ENCODE data around the gene RAB27A.

RAB27A gene

DNA sequence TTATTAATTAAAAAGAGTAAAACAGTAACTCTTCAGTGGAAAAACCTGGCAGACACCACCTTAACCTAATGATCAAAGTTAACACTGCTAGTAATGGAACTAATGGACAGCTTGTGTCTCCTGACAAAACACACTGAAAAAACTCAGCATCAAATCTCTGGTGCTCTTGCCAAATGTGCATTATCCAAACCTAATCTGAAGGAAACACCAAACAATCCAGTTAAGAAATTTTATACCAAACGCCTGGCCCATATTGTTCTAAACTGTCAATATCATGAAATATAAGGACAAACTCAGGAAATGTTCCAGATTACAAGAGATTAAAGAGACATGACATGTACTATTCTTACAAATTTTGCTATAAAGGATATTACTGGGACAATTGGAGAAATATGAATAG is 103.3 kb downstream of the RAB27A start:
- TF ChIP-seq, protein P1, sequence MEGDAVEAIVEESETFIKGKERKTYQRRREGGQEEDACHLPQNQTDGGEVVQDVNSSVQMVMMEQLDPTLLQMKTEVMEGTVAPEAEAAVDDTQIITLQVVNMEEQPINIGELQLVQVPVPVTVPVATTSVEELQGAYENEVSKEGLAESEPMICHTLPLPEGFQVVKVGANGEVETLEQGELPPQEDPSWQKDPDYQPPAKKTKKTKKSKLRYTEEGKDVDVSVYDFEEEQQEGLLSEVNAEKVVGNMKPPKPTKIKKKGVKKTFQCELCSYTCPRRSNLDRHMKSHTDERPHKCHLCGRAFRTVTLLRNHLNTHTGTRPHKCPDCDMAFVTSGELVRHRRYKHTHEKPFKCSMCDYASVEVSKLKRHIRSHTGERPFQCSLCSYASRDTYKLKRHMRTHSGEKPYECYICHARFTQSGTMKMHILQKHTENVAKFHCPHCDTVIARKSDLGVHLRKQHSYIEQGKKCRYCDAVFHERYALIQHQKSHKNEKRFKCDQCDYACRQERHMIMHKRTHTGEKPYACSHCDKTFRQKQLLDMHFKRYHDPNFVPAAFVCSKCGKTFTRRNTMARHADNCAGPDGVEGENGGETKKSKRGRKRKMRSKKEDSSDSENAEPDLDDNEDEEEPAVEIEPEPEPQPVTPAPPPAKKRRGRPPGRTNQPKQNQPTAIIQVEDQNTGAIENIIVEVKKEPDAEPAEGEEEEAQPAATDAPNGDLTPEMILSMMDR (IDR thresholded peaks at IDR 0.05; ENCODE audit: low read length, missing control alignments), result no peak
- no peak overlapping the region for H3K4me3 ChIP-seq (replicated peaks; ENCODE audit: low read depth, low read length)
- no peak for DNase-seq (ENCODE audit: low read depth)

DNA sequence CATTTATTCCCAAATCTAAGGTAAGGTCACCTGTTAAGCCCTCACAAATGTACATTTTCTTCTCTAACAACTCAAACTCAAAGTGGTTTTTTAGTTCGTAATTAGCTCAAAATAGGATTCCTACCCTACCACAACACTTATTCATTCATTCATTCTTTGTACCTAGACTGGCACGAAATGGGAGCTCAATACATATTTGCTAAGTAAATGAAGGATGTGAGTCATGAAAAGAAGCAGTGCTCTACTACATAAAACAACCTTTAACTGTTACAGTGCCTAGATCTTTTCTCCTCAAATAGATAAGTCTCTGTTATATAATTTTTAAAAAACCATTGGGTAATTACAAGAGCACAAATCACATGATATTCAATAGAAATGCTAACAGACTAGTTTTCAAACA is 105.9 kb downstream of the RAB27A start:
- TF ChIP-seq, protein P1 (IDR thresholded peaks at IDR 0.05; ENCODE audit: low read length, missing control alignments), result no peak
- no peak overlapping the region for H3K4me3 ChIP-seq (replicated peaks; ENCODE audit: low read depth, low read length)
- DNase-seq (ENCODE audit: low read depth), result no peak

DNA sequence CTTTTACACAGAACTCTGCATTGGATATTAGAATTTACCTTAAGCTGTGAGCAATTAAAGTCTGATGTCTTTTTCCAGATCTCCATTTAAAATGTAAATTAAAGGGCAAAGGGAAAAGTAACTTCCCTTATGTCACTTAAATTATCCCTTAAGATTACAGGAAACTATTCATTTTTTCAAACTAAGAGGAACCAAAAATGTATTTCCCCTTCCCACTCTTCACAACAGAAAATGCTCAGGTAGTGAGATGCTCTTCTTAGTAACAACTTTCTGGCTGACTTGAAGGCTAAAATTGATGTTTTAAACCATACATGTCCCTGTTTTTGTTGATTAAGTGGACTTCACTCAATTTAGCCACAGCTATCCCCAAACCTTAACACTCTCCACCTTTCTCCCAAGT is 110.5 kb downstream of the RAB27A start:
- H3K4me3 ChIP-seq (replicated peaks; ENCODE audit: low read depth, low read length), result no peak overlapping the region
- DNase-seq (ENCODE audit: low read depth), result no peak
- TF ChIP-seq, protein P1 (IDR thresholded peaks at IDR 0.05; ENCODE audit: low read length, missing control alignments), result no peak

DNA sequence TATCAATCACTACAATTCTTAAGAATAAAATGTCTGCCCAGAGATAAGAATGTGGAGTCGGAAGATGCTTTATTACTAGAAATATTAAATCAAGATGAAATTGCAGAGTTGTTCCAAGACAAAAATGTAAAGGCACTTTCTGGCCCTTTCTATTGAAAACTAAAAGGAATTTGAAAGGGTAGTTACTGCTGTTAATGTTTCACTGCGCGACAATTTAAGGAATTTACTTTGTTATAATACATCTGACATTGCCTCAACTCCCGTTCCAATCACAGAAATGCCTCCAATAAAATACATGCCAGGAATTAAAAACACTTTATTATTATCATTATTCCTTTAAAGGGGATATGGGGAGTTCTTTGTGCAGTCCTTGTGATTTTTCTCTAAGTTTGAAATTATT is 119.3 kb downstream of the RAB27A start:
- no peak for DNase-seq (ENCODE audit: low read depth)
- TF ChIP-seq, protein P1 (IDR thresholded peaks at IDR 0.05; ENCODE audit: low read length, missing control alignments), result no peak
- no peak overlapping the region for H3K4me3 ChIP-seq (replicated peaks; ENCODE audit: low read depth, low read length)

DNA sequence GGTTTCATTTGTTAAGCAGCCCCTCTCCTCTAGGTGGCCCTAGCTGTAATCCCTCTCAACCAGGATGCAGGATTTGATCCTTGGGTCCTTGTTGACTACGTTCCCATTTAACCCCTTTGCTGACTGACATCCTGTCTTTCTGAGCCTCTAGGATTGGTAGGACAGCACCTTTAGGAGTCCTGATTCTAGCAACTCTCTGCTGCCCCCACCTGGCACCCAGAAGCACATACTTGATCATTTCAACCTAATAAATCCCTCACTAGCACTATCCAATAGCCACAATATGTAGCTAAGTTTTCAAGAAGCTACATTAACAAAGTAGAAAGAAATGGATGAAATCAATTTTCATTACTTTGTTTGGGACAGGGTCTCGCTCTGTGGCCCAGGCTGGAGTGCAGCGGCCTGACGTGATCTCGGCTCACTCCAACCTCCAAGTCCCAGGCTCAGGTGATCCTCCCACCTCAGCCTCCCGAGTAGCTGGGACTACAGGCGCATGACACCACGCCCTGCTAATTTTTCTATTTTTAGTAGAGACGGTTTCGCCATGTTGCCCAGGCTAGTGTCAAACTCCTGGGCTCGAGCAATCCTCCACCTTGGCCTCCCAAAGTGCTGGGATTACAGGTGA is 121.2 kb downstream of the RAB27A start:
- peak; percentile 81 for DNase-seq (ENCODE audit: low read depth)
- no peak overlapping the region for H3K4me3 ChIP-seq (replicated peaks; ENCODE audit: low read depth, low read length)
- TF ChIP-seq, protein P1 (IDR thresholded peaks at IDR 0.05; ENCODE audit: low read length, missing control alignments), result peak; percentile 93

DNA sequence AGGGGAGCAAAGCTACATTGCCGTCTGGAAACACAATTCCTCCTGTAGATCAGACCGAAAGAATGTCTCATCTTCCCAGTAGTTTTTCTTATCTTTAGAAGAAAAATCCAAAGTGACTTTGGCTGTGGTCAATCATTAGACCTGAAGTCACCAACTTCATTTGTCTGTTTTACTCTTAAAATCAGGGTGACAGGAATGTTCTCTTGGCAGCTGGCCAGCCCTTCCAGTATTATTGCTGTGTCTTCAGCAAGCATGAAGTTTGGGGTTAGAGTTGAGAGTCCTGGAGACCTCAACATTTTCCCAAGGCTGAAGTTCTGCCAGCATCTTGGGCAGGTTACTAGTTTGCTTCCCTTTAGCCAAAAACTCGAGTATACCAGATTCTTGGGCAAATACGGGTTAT is 125.3 kb downstream of the RAB27A start:
- TF ChIP-seq, protein P1 (IDR thresholded peaks at IDR 0.05; ENCODE audit: low read length, missing control alignments), result no peak
- no peak overlapping the region for H3K4me3 ChIP-seq (replicated peaks; ENCODE audit: low read depth, low read length)
- DNase-seq (ENCODE audit: low read depth), result no peak

Data from fibroblast of pulmonary artery (primary cell).